Fibroblast of lung (primary cell): ENCODE data around the gene AFP. TPM values are rescaled to one million over a fixed set of nuclear protein-coding genes. Genes with fewer than 3 reads are reported as not detected.
"Not testable (repeated sequence)": the region's sequence is repeated elsewhere in the genome, so short reads cannot be mapped to it uniquely, and the experiment has no call there.

Experiments
- DNase-seq, 2 donors: peaks; one replicate each; pipeline versions ENCODE4 v3.0.0 to v3.0.0-alpha.2; 2010; ENCODE audit warnings: low read depth in 2 of 2
- H2AFZ ChIP-seq: 2 replicates; pipeline ENCODE4 v1.5.1; 2012; ENCODE audit warnings: low read length, control low read depth, inconsistent platforms
- H3K27ac ChIP-seq: 2 replicates; pipeline ENCODE4 v1.5.1; 2011; ENCODE audit warnings: low read length, control low read depth; ENCODE audit not compliant: insufficient read depth
- H3K27me3 ChIP-seq: 2 replicates; pipeline ENCODE4 v1.5.1; 2011; ENCODE audit warnings: mild to moderate bottlenecking, low read length; ENCODE audit not compliant: control insufficient read depth, insufficient read depth
- H3K36me3 ChIP-seq: 2 replicates; pipeline ENCODE4 v1.5.1; 2011; ENCODE audit warnings: low read length; ENCODE audit not compliant: control insufficient read depth, insufficient read depth
- H3K4me1 ChIP-seq: 2 replicates; pipeline ENCODE4 v1.5.1; 2011; ENCODE audit warnings: low read length; ENCODE audit not compliant: control insufficient read depth, insufficient read depth; ENCODE audit errors: extremely low read depth
- H3K4me2 ChIP-seq: 2 replicates; pipeline ENCODE4 v1.5.1; 2011; ENCODE audit warnings: low read length, control low read depth; ENCODE audit not compliant: insufficient read depth; ENCODE audit errors: extremely low read depth
- H3K4me3 ChIP-seq, 4 experiments: fragments of 200-600 bp in 1 of 4; sonication (generic) in 1 of 4; replicated peaks in 1 of 4; 2 replicates each; pipeline ENCODE4 v1.5.1; 2011 to 2016; ENCODE audit warnings: low read length in 4 of 4, low read depth in 3 of 4, mild to moderate bottlenecking in 3 of 4, control low read depth in 2 of 4, inconsistent platforms in 1 of 4, mixed read lengths in 1 of 4; ENCODE audit not compliant: insufficient read depth in 1 of 4; ENCODE audit errors: control extremely low read depth in 1 of 4
- H3K79me2 ChIP-seq: 2 replicates; pipeline ENCODE4 v1.5.1; 2012; ENCODE audit warnings: mild to moderate bottlenecking, low read length, inconsistent platforms; ENCODE audit not compliant: control insufficient read depth, insufficient read depth
- H3K9ac ChIP-seq: 2 replicates; pipeline ENCODE4 v1.5.1; 2011; ENCODE audit warnings: mild to moderate bottlenecking, low read length, control low read depth; ENCODE audit not compliant: insufficient read depth
- H3K9me3 ChIP-seq: 2 replicates; pipeline ENCODE4 v1.5.1; 2012; ENCODE audit warnings: low read depth, low read length; ENCODE audit not compliant: control insufficient read depth, insufficient read depth
- H4K20me1 ChIP-seq: 2 replicates; pipeline ENCODE4 v1.5.1; 2011; ENCODE audit warnings: low read length; ENCODE audit not compliant: control insufficient read depth, insufficient read depth; ENCODE audit errors: extremely low read depth
- EZH2 ChIP-seq: IDR thresholded peaks from 2 replicates; pipeline ENCODE4 v1.5.1; 2012; ENCODE audit warnings: low read length, control low read depth, mild to moderate bottlenecking; ENCODE audit errors: missing control alignments
- polyA minus RNA-seq: library from RNA; depleted of rRNA, polyadenylated mRNA; stranded (reverse); fragments of >200 nt; gene quantifications from 2 replicates; pipeline ENCODE4 v1.2.3, GENCODE V29; 2011; ENCODE audit warnings: low replicate concordance
- polyA plus RNA-seq, 2 donors: library from polyadenylated mRNA; depleted of rRNA in 1 of 2; stranded (reverse) in 1 of 2; unstranded in 1 of 2; fragments of >200 nt; gene quantifications; 2 replicates each; pipeline ENCODE4 v1.2.1, GENCODE V29; 2011 to 2012; ENCODE audit warnings: missing spikeins in 1 of 2
- total RNA-seq: library from RNA; depleted of rRNA; stranded (reverse); fragments of >200 nt; gene quantifications from 2 replicates; pipeline ENCODE4 v1.2.1, GENCODE V29; 2014
- TF ChIP-seq, protein P1 (sequence below), 2 donors: IDR thresholded peaks in 1 of 2; conservative IDR thresholded peaks in 1 of 2; 1 replicate in 1 of 2; 2 replicates in 1 of 2; pipeline ENCODE4 v1.5.1; 2011 to 2012; ENCODE audit warnings: low read length in 2 of 2, control low read depth in 1 of 2, inconsistent platforms in 1 of 2, low read depth in 1 of 2, mild to moderate bottlenecking in 1 of 2

AFP gene
- total RNA-seq (under 0.01 and 0.83 TPM in 2 replicates), polyA plus RNA-seq (0.35 and 1.5 TPM in 2 replicates), polyA minus RNA-seq (not detected in 2 replicates)
- polyA plus RNA-seq (2012) = 0.71 and 1.2 TPM in 2 replicates

DNA sequence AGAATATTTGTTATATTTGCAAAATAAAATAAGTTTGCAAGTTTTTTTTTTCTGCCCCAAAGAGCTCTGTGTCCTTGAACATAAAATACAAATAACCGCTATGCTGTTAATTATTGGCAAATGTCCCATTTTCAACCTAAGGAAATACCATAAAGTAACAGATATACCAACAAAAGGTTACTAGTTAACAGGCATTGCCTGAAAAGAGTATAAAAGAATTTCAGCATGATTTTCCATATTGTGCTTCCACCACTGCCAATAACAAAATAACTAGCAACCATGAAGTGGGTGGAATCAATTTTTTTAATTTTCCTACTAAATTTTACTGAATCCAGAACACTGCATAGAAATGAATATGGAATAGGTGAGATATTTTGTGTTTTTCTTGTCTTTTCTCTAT is at the start of gene AFP:
Gene AFP, plus strand, starts transcription at position 238 of the 400 bp plus-strand sequence. Its CDS starts 42 bp downstream, at position 280.
- H3K27ac ChIP-seq = no peak within 1 kb of the TSS
- no peak within 1 kb of the TSS for H3K4me2 ChIP-seq
- H3K79me2 ChIP-seq = no peaks in the 10 kb centered on the region
- no peak within 1 kb of the TSS for H3K9ac ChIP-seq
- H2AFZ ChIP-seq = no peak within 1 kb of the TSS
- DNase-seq = no peak
- H3K9me3 ChIP-seq = no peaks in the 10 kb centered on the region
- H3K4me3 ChIP-seq = no peak within 1 kb of the TSS
- H3K4me1 ChIP-seq = no peaks in the 10 kb centered on the region
- TF ChIP-seq, protein P1, sequence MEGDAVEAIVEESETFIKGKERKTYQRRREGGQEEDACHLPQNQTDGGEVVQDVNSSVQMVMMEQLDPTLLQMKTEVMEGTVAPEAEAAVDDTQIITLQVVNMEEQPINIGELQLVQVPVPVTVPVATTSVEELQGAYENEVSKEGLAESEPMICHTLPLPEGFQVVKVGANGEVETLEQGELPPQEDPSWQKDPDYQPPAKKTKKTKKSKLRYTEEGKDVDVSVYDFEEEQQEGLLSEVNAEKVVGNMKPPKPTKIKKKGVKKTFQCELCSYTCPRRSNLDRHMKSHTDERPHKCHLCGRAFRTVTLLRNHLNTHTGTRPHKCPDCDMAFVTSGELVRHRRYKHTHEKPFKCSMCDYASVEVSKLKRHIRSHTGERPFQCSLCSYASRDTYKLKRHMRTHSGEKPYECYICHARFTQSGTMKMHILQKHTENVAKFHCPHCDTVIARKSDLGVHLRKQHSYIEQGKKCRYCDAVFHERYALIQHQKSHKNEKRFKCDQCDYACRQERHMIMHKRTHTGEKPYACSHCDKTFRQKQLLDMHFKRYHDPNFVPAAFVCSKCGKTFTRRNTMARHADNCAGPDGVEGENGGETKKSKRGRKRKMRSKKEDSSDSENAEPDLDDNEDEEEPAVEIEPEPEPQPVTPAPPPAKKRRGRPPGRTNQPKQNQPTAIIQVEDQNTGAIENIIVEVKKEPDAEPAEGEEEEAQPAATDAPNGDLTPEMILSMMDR (conservative IDR thresholded peaks at IDR 0.05 in 1 of 2, IDR thresholded peaks at IDR 0.05 in 1 of 2; ENCODE audit: low read depth in 1 of 2, low read length in 2 of 2) = no peak
- no peak for TF ChIP-seq EZH2
- H3K27me3 ChIP-seq = peaks cover 2% of the 10 kb centered on the region
- H3K36me3 ChIP-seq = no peaks in the 10 kb centered on the region
- no peaks in the 10 kb centered on the region for H4K20me1 ChIP-seq

DNA sequence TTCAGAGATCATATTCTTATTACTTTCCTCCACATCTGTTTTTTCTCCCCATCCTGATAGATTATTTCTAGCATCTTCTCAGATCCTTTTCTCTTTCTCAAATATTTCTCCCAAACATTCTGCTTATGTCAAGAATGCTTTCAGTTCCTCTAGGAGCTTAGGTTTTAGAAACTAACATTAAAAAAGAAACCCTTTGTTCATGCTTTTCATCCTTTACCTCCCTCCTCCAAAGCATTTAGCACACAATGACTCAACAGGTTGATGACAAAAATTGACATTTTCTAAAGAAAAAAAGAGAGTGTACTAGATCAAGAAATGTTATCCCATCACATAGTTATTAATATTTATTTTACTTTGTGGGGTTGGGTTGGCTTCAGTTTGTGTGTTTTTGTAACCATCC is 48.5 kb upstream of the AFP start:
- Histone ChIP-seq H3K4me2 (no peak overlapping the region), H2AFZ (no peak overlapping the region), H3K36me3 (no peaks in the 10 kb centered on the region), H3K27me3 (peaks cover 2% of the 10 kb centered on the region), H3K4me3 (no peak overlapping the region), H4K20me1 (no peaks in the 10 kb centered on the region), H3K9me3 (no peaks in the 10 kb centered on the region), H3K4me1 (no peaks in the 10 kb centered on the region), H3K79me2 (no peaks in the 10 kb centered on the region), H3K27ac (no peak overlapping the region), H3K9ac (no peak overlapping the region)
- TF ChIP-seq EZH2 = no peak
- TF ChIP-seq, protein P1 (conservative IDR thresholded peaks at IDR 0.05 in 1 of 2, IDR thresholded peaks at IDR 0.05 in 1 of 2; ENCODE audit: low read depth in 1 of 2, low read length in 2 of 2) = no peak
- no peak for DNase-seq

DNA sequence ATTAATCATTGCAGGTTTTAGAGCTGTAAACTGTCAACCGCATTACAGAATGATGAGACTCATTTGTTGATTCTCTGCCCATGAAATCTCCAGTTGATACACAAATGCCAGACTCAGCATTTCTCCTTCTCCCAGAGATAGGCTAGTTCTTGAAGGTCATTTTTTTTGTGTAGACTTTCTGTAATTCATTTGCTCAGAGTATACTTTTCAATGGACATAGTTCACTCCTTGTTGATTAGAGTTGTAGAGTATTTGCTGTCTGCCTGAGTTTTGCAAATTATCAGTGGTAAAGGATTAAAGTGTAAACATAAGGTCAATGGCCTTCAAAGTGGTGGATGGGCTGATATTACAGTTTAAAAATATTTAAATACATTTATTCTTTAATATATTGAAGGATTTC is 47.1 kb upstream of the AFP start:
- no peak overlapping the region for H3K4me3 ChIP-seq
- H3K79me2 ChIP-seq = no peaks in the 10 kb centered on the region
- no peaks in the 10 kb centered on the region for H3K4me1 ChIP-seq
- H2AFZ ChIP-seq = no peak overlapping the region
- no peak for DNase-seq
- no peak overlapping the region for H3K4me2 ChIP-seq
- TF ChIP-seq EZH2 = no peak
- no peaks in the 10 kb centered on the region for H4K20me1 ChIP-seq
- no peak overlapping the region for H3K9ac ChIP-seq
- H3K27ac ChIP-seq = no peak overlapping the region
- no peaks in the 10 kb centered on the region for H3K27me3 ChIP-seq
- H3K9me3 ChIP-seq = no peaks in the 10 kb centered on the region
- no peaks in the 10 kb centered on the region for H3K36me3 ChIP-seq

DNA sequence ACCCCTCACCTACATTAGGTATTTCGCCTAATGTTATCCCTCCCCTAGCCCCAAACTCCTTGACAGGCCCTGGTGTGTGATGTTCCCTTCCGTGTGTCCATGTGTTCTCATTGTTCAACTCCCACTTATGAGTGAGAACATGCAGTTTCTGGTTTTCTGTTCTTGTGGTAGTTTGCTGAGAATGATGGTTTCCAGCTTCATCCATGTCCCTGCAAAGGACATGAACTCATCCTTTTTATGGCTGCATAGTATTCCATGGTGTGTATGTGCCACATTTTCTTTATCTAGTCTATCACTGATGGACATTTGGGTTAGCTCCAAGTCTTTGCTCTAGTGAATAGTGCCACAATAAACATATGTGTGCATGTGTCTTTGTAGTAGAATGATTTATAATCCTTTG is 46.4 kb upstream of the AFP start:
- not testable (repeated sequence) for H4K20me1 ChIP-seq, H3K4me2 ChIP-seq, DNase-seq

More for the DNA sequence above, 46.4 kb upstream of the AFP start:
- not testable (repeated sequence) for H3K9ac ChIP-seq, H3K79me2 ChIP-seq, H3K27ac ChIP-seq, H3K4me3 ChIP-seq, H3K9me3 ChIP-seq, H3K4me1 ChIP-seq, H3K27me3 ChIP-seq, H2AFZ ChIP-seq, H3K36me3 ChIP-seq
